Measurements from ENCODE around the gene NEB.
A peak's percentile ranks its signal among the peaks of the same experiment; 100 is the strongest.

The NEB gene

GRCh38 chr2:151556121-151556520 lies 178.2 kb downstream of the NEB start:
- Histone ChIP-seq H3K27me3 (ENCODE audit: insufficient read depth, low read length, poor library complexity) (no peaks in the 10 kb centered on the region), H3K9ac (ENCODE audit: low read length) (no peak overlapping the region), H3K56ac (ENCODE audit: low read length) (no peak overlapping the region), H2AK5ac (ENCODE audit: low read length) (no peak overlapping the region), H4K8ac (ENCODE audit: low read depth, low read length) (no peak overlapping the region), H2BK120ac (ENCODE audit: low read depth, low read length) (no peak overlapping the region), H3K79me2 (ENCODE audit: control insufficient read depth, insufficient read depth, low read length) (no peaks in the 10 kb centered on the region), H3K4me3 (ENCODE audit: low read length) (no peak overlapping the region), H3K79me1 (ENCODE audit: low read length) (no peaks in the 10 kb centered on the region), H3K27ac (ENCODE audit: low read depth, low read length) (no peak overlapping the region), H3K4me2 (ENCODE audit: low read length) (no peak overlapping the region), H3K4ac (ENCODE audit: low read depth, low read length) (no peak overlapping the region), H2BK15ac (replicated peaks; ENCODE audit: low read depth) (no peak overlapping the region), H3K36me3 (ENCODE audit: control insufficient read depth, insufficient read depth, low read length) (no peaks in the 10 kb centered on the region), H2BK5ac (ENCODE audit: low read length) (no peak overlapping the region), H3K4me1 (ENCODE audit: control insufficient read depth, low read depth, low read length) (no peaks in the 10 kb centered on the region), H4K5ac (ENCODE audit: low read length) (no peak overlapping the region), H3K23ac (ENCODE audit: low read length) (no peak overlapping the region), H3K18ac (ENCODE audit: low read length) (no peak overlapping the region)
- no peak for DNase-seq

- H2BK15ac ChIP-seq (replicated peaks; ENCODE audit: low read depth), result no peak overlapping the region
These were observed 182.0 kb downstream of the NEB start for GRCh38 chr2:151552287-151552686.

DNA sequence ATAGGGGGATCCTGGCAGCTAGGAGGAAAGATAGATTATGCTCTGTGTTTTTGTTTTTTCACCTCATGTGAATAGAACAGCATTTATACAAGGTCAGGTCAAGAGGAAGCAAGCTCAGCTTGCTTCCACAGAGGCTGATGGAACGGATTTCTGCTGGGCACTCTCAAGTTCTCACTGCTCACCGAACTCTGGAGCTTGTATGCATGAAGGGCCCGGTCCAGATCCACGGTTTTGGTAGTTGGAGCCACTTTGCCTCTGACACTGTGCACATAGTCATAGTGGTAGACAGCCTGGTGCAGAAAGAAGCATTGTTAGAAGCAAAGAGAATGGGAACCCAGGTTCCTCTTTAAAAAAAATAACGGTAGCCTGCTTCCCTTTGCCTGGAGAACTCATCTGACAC lies 182.7 kb downstream of the NEB start:
- Histone ChIP-seq H2BK15ac (replicated peaks; ENCODE audit: low read depth) (no peak overlapping the region), H3K4me2 (ENCODE audit: low read length) (no peak overlapping the region), H3K4me3 (ENCODE audit: low read length) (no peak overlapping the region), H3K56ac (ENCODE audit: low read length) (no peak overlapping the region), H2BK5ac (ENCODE audit: low read length) (no peak overlapping the region), H4K8ac (ENCODE audit: low read depth, low read length) (no peak overlapping the region), H3K9ac (ENCODE audit: low read length) (no peak overlapping the region), H3K79me2 (ENCODE audit: control insufficient read depth, insufficient read depth, low read length) (no peaks in the 10 kb centered on the region), H2BK120ac (ENCODE audit: low read depth, low read length) (no peak overlapping the region), H4K5ac (ENCODE audit: low read length) (no peak overlapping the region), H2AK5ac (ENCODE audit: low read length) (no peak overlapping the region), H3K4ac (ENCODE audit: low read depth, low read length) (no peak overlapping the region), H3K79me1 (ENCODE audit: low read length) (no peaks in the 10 kb centered on the region), H3K36me3 (ENCODE audit: control insufficient read depth, insufficient read depth, low read length) (no peaks in the 10 kb centered on the region), H3K27ac (ENCODE audit: low read depth, low read length) (no peak overlapping the region), H3K4me1 (ENCODE audit: control insufficient read depth, low read depth, low read length) (no peaks in the 10 kb centered on the region), H3K23ac (ENCODE audit: low read length) (peak overlapping the region; percentile 12), H3K18ac (ENCODE audit: low read length) (no peak overlapping the region), H3K27me3 (ENCODE audit: insufficient read depth, low read length, poor library complexity) (no peaks in the 10 kb centered on the region)
- WGBS (ENCODE audit: extremely low coverage, insufficient coverage, low lambda C conversion rate), result no CpG with 5 or more reads among the region's 5 CpGs
- DNase-seq, result no peak

More at GRCh38 chr2:151552287-151552686, 182.0 kb downstream of the NEB start:
- no peak for DNase-seq
- H3K36me3 ChIP-seq (ENCODE audit: control insufficient read depth, insufficient read depth, low read length), result no peaks in the 10 kb centered on the region
- H3K23ac ChIP-seq (ENCODE audit: low read length), result no peak overlapping the region
- no peaks in the 10 kb centered on the region for H3K79me1 ChIP-seq (ENCODE audit: low read length)
- no peak overlapping the region for H3K56ac ChIP-seq (ENCODE audit: low read length)
- no peak overlapping the region for H2BK5ac ChIP-seq (ENCODE audit: low read length)
- no peaks in the 10 kb centered on the region for H3K4me1 ChIP-seq (ENCODE audit: control insufficient read depth, low read depth, low read length)
- H3K79me2 ChIP-seq (ENCODE audit: control insufficient read depth, insufficient read depth, low read length), result no peaks in the 10 kb centered on the region
- H2BK120ac ChIP-seq (ENCODE audit: low read depth, low read length), result no peak overlapping the region
- no peak overlapping the region for H3K4me3 ChIP-seq (ENCODE audit: low read length)
- WGBS (ENCODE audit: extremely low coverage, insufficient coverage, low lambda C conversion rate), result no CpG with 5 or more reads among the region's 5 CpGs
- no peak overlapping the region for H3K4me2 ChIP-seq (ENCODE audit: low read length)
- H4K8ac ChIP-seq (ENCODE audit: low read depth, low read length), result no peak overlapping the region
- H3K27ac ChIP-seq (ENCODE audit: low read depth, low read length), result no peak overlapping the region
- H3K27me3 ChIP-seq (ENCODE audit: insufficient read depth, low read length, poor library complexity), result no peaks in the 10 kb centered on the region
- no peak overlapping the region for H2AK5ac ChIP-seq (ENCODE audit: low read length)
- H3K18ac ChIP-seq (ENCODE audit: low read length), result no peak overlapping the region
- no peak overlapping the region for H3K4ac ChIP-seq (ENCODE audit: low read depth, low read length)
- H3K9ac ChIP-seq (ENCODE audit: low read length), result no peak overlapping the region
- no peak overlapping the region for H4K5ac ChIP-seq (ENCODE audit: low read length)

DNA sequence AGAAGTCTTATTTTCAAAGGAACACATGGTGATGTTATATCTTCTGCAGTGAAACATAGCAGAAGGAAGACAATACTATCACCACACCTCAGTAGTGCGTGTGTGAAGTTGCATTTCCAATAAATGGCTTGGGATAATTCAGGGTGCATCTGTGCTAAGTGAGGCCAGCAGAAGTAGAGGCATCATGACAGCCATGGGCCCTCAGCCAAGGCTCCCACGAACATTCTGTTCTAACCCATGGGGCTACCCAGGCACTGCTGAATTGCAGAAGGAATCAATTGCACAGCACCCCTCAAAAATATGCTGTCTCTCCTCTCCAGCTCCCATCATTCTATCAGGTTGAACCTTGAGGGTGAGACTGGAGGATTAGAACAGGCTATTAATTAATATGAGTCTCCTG lies 185.1 kb downstream of the NEB start:
- H3K36me3 ChIP-seq (ENCODE audit: control insufficient read depth, insufficient read depth, low read length), result no peaks in the 10 kb centered on the region

DNA sequence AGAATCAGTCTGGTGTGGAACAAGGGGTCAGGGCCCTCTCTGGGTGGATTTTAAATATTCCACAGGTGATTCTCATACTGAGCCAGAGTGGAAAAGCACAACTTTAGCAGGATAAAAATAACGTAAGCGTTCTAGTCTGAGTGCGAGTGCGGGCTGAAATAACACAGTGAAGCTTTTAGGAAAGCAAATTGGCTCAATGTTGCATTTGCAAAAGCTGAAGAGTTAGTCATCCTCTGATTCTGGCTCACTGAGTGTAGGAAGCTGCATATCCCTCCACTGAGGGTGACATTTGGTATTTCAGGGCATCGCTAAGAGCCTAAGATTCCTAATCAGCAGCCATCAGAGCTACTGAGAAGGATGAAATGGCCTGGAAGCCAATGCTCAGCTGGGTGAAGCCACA lies 189.8 kb downstream of the NEB start:
- Histone ChIP-seq H3K56ac (ENCODE audit: low read length) (no peak overlapping the region), H3K36me3 (ENCODE audit: control insufficient read depth, insufficient read depth, low read length) (no peaks in the 10 kb centered on the region), H4K8ac (ENCODE audit: low read depth, low read length) (no peak overlapping the region), H3K4me3 (ENCODE audit: low read length) (no peak overlapping the region), H3K4me1 (ENCODE audit: control insufficient read depth, low read depth, low read length) (no peaks in the 10 kb centered on the region), H2BK5ac (ENCODE audit: low read length) (no peak overlapping the region), H4K5ac (ENCODE audit: low read length) (no peak overlapping the region), H2BK15ac (replicated peaks; ENCODE audit: low read depth) (no peak overlapping the region), H3K4ac (ENCODE audit: low read depth, low read length) (no peak overlapping the region), H2BK120ac (ENCODE audit: low read depth, low read length) (no peak overlapping the region), H3K27ac (ENCODE audit: low read depth, low read length) (no peak overlapping the region), H3K4me2 (ENCODE audit: low read length) (no peak overlapping the region), H3K27me3 (ENCODE audit: insufficient read depth, low read length, poor library complexity) (no peaks in the 10 kb centered on the region), H3K79me1 (ENCODE audit: low read length) (no peaks in the 10 kb centered on the region), H3K9ac (ENCODE audit: low read length) (no peak overlapping the region), H3K23ac (ENCODE audit: low read length) (no peak overlapping the region), H3K18ac (ENCODE audit: low read length) (no peak overlapping the region), H2AK5ac (ENCODE audit: low read length) (no peak overlapping the region), H3K79me2 (ENCODE audit: control insufficient read depth, insufficient read depth, low read length) (no peaks in the 10 kb centered on the region)
- WGBS (ENCODE audit: extremely low coverage, insufficient coverage, low lambda C conversion rate), result no CpG with 5 or more reads among the region's 5 CpGs
- no peak for DNase-seq

More for the DNA sequence above, 185.1 kb downstream of the NEB start:
- Histone ChIP-seq H3K18ac (ENCODE audit: low read length) (no peak overlapping the region), H2BK15ac (replicated peaks; ENCODE audit: low read depth) (no peak overlapping the region), H3K4me1 (ENCODE audit: control insufficient read depth, low read depth, low read length) (no peaks in the 10 kb centered on the region), H3K27ac (ENCODE audit: low read depth, low read length) (no peak overlapping the region), H3K56ac (ENCODE audit: low read length) (no peak overlapping the region), H2BK5ac (ENCODE audit: low read length) (no peak overlapping the region), H3K4me2 (ENCODE audit: low read length) (no peak overlapping the region), H3K27me3 (ENCODE audit: insufficient read depth, low read length, poor library complexity) (no peaks in the 10 kb centered on the region), H4K5ac (ENCODE audit: low read length) (no peak overlapping the region), H3K4me3 (ENCODE audit: low read length) (no peak overlapping the region), H3K79me2 (ENCODE audit: control insufficient read depth, insufficient read depth, low read length) (no peaks in the 10 kb centered on the region), H3K79me1 (ENCODE audit: low read length) (no peaks in the 10 kb centered on the region), H3K9ac (ENCODE audit: low read length) (no peak overlapping the region), H2BK120ac (ENCODE audit: low read depth, low read length) (no peak overlapping the region), H2AK5ac (ENCODE audit: low read length) (no peak overlapping the region), H4K8ac (ENCODE audit: low read depth, low read length) (no peak overlapping the region), H3K23ac (ENCODE audit: low read length) (no peak overlapping the region), H3K4ac (ENCODE audit: low read depth, low read length) (no peak overlapping the region)
- no CpG with 5 or more reads among the region's 2 CpGs for WGBS (ENCODE audit: extremely low coverage, insufficient coverage, low lambda C conversion rate)
- no peak for DNase-seq

DNA sequence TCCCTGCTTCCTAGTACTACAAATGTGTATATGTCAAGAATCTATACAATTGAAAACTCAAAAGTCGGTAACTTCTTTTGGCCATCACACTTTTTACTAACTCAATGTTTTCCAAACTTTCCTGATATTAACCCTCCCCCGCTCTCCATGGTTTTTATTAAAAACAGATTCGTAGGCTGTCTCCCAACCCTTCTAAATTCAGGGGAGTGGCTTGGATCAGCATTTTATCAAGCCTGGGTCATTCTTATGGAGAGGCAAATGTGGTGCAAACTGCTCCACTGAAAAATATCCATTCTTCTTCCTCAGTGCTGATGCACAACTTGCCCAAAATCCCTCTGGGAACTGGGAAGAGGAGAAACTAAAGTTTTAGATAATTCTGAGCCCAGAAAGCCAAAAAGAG lies 190.4 kb downstream of the NEB start:
- Histone ChIP-seq H4K8ac (ENCODE audit: low read depth, low read length) (no peak overlapping the region), H3K79me1 (ENCODE audit: low read length) (no peaks in the 10 kb centered on the region), H3K79me2 (ENCODE audit: control insufficient read depth, insufficient read depth, low read length) (no peaks in the 10 kb centered on the region), H3K4ac (ENCODE audit: low read depth, low read length) (no peak overlapping the region), H3K4me2 (ENCODE audit: low read length) (no peak overlapping the region), H3K4me3 (ENCODE audit: low read length) (no peak overlapping the region), H2BK5ac (ENCODE audit: low read length) (no peak overlapping the region), H2BK15ac (replicated peaks; ENCODE audit: low read depth) (no peak overlapping the region), H3K36me3 (ENCODE audit: control insufficient read depth, insufficient read depth, low read length) (no peaks in the 10 kb centered on the region), H3K27ac (ENCODE audit: low read depth, low read length) (no peak overlapping the region), H4K5ac (ENCODE audit: low read length) (no peak overlapping the region), H3K18ac (ENCODE audit: low read length) (no peak overlapping the region), H3K27me3 (ENCODE audit: insufficient read depth, low read length, poor library complexity) (no peaks in the 10 kb centered on the region), H3K56ac (ENCODE audit: low read length) (no peak overlapping the region), H3K9ac (ENCODE audit: low read length) (no peak overlapping the region), H3K23ac (ENCODE audit: low read length) (no peak overlapping the region), H2BK120ac (ENCODE audit: low read depth, low read length) (no peak overlapping the region), H2AK5ac (ENCODE audit: low read length) (no peak overlapping the region), H3K4me1 (ENCODE audit: control insufficient read depth, low read depth, low read length) (no peaks in the 10 kb centered on the region)
- WGBS (ENCODE audit: extremely low coverage, insufficient coverage, low lambda C conversion rate), result no CpG with 5 or more reads among the region's 3 CpGs
- no peak for DNase-seq

Measured in mesendoderm (in vitro differentiated cells).